Kidney (tissue), 14 donors: ENCODE data around the gene AGK. TPM values are rescaled to one million over a fixed set of nuclear protein-coding genes. Genes with fewer than 3 reads are reported as not detected.

Source experiments
- DNase-seq, 5 donors: peaks; one replicate each; pipeline ENCODE4 v3.0.0-alpha.2; 2013 to 2020
- FAIRE-seq: peaks from 2 replicates; lab custom pipeline; 2012; peaks lifted over from hg19 to GRCh38; lab: Jason Lieb, UNC
- H3K27ac ChIP-seq, 2 donors: one replicate each; pipeline ENCODE4 v1.7.0; 2013; ENCODE audit warnings: low read depth in 2 of 2, low read length in 2 of 2, inconsistent platforms in 1 of 2
- H3K27me3 ChIP-seq: one replicate; pipeline ENCODE4 v1.7.1; 2013; ENCODE audit warnings: low read length, inconsistent platforms; ENCODE audit not compliant: control insufficient read depth, insufficient read depth
- H3K36me3 ChIP-seq, 3 donors: one replicate each; pipeline versions ENCODE4 v1.7.0 to v1.7.1; 2013; ENCODE audit warnings: low read length in 3 of 3, control low read depth in 1 of 3, inconsistent platforms in 1 of 3; ENCODE audit not compliant: insufficient read depth in 3 of 3, control insufficient read depth in 2 of 3
- H3K4me1 ChIP-seq, 3 donors: one replicate each; pipeline versions ENCODE4 v1.7.0 to v1.7.1; 2013; ENCODE audit warnings: low read length in 3 of 3, inconsistent platforms in 1 of 3, low read depth in 1 of 3; ENCODE audit not compliant: control insufficient read depth in 2 of 3, insufficient read depth in 2 of 3
- H3K4me3 ChIP-seq, 3 donors: one replicate each; pipeline versions ENCODE4 v1.7.0 to v1.8.1; 2013; ENCODE audit warnings: low read length in 3 of 3, control low read depth in 1 of 3, inconsistent platforms in 1 of 3
- H3K9ac ChIP-seq, 3 donors: one replicate each; pipeline versions ENCODE4 v1.7.0 to v1.7.1; 2013; ENCODE audit warnings: low read length in 3 of 3, control low read depth in 1 of 3, inconsistent platforms in 1 of 3
- H3K9me3 ChIP-seq, 3 donors: one replicate each; pipeline versions ENCODE4 v1.7.0 to v1.7.1; 2013; ENCODE audit warnings: low read length in 3 of 3, control low read depth in 1 of 3, inconsistent platforms in 1 of 3; ENCODE audit not compliant: control insufficient read depth in 2 of 3, insufficient read depth in 1 of 3
- CTCF ChIP-seq: IDR thresholded peaks from 3 replicates; pipeline ENCODE4 v1.5.1; 2012; ENCODE audit warnings: mild to moderate bottlenecking, moderate library complexity, borderline replicate concordance; ENCODE audit not compliant: insufficient read depth; ENCODE audit errors: extremely low read depth
- intact Hi-C: fragments of 100-400 bp; cut with DNase I; formaldehyde crosslinking; loops from one replicate; pipeline ENCODE4 v1.11.1; 2022
- polyA plus RNA-seq: library from polyadenylated mRNA; stranded (reverse); fragments of 350-450 nt; fragmentation: Illumina TruSeq; extraction: RNeasy Lipid Tissue Mini Kit (QIAGEN cat#74804); gene quantifications from one replicate; pipeline ENCODE4 v1.2.3, GENCODE V29; 2014; ENCODE audit warnings: low read depth, low replicate concordance; ENCODE audit not compliant: insufficient read depth
- total RNA-seq: library from RNA; stranded (reverse); fragmentation: NEBNext Ultra II Directional; extraction: Animal tissue kit (Norgen Biotek cat#: 25700); gene quantifications from one replicate; pipeline ENCODE4 v1.2.1, GENCODE V29; 2021
- donor health status: control.
- donor health status: control.
- donor health status: control.
- donor health status: control.
- donor health status: control.
- donor health status: DM: yes; HTN: yes; CAD: no.
- donor health status: Normal renal cell carcinoma (clear cell type).

AGK gene
- total and polyA plus RNA-seq, 2 donors from 2014 or later: 17.7 to 30.7 TPM

GRCh38 chr7:141525973-141526514 is 25.2 kb upstream of the AGK start:
- TF ChIP-seq CTCF: no peak
- Histone ChIP-seq H3K9me3 (no peaks in the 10 kb centered on the region), H3K4me3 (no peak overlapping the region), H3K27ac (no peak overlapping the region), H3K27me3 (no peaks in the 10 kb centered on the region), H3K9ac (no peak overlapping the region), H3K4me1 (no peaks in the 10 kb centered on the region), H3K36me3 (no peaks in the 10 kb centered on the region)
- intact Hi-C loops: no loop called here
- FAIRE-seq: no peak
- no peak for DNase-seq

- no peak for TF ChIP-seq CTCF
- Histone ChIP-seq H3K36me3 (no peaks in the 10 kb centered on the region), H3K27ac (no peak overlapping the region), H3K27me3 (no peaks in the 10 kb centered on the region), H3K9ac (no peak overlapping the region), H3K9me3 (no peaks in the 10 kb centered on the region), H3K4me3 (no peak overlapping the region), H3K4me1 (no peaks in the 10 kb centered on the region)
- FAIRE-seq (no peak), DNase-seq (no peak)
- intact Hi-C loops: no loop called here
Observed at GRCh38 chr7:141527076-141527475, 24.1 kb upstream of the AGK start.

- intact Hi-C loops: no loop called here
- H3K9ac ChIP-seq: no peak overlapping the region
- no peaks in the 10 kb centered on the region for H3K27me3 ChIP-seq
- H3K9me3 ChIP-seq: no peaks in the 10 kb centered on the region
- H3K4me3 ChIP-seq: no peak overlapping the region
- FAIRE-seq: no peak
- no peak for TF ChIP-seq CTCF
- H3K36me3 ChIP-seq: no peaks in the 10 kb centered on the region
- H3K27ac ChIP-seq: no peak overlapping the region
- DNase-seq: no peak
- no peaks in the 10 kb centered on the region for H3K4me1 ChIP-seq
Observed at GRCh38 chr7:141528399-141528798, 22.8 kb upstream of the AGK start.
